ENCODE data around the gene AHNAK2. TPM values are rescaled to one million over a fixed set of nuclear protein-coding genes. Genes with fewer than 3 reads are reported as not detected.

Gene AHNAK2
- total and polyA plus RNA-seq, 9 donors, result 0.94 to 24.6 (median 3.9) TPM

- no peaks in the 10 kb centered on the region for H3K36me3 ChIP-seq
- H3K4me1 ChIP-seq (ENCODE audit: insufficient read depth), result peaks cover 12% of the 10 kb centered on the region
- peak overlapping the region; percentile 53 for H3K4me3 ChIP-seq
- no peaks in the 10 kb centered on the region for H3K27me3 ChIP-seq
- WGBS, 3 donors, result 9 to 11% (median 10%) methylated on average over 20 of the region's 20 CpGs
- H3K27ac ChIP-seq, result peak overlapping the region in 1 of 2 donors; percentile 54
- H3K9me3 ChIP-seq, result no peaks in the 10 kb centered on the region
- peak; percentile 31 to 60 (median 56) for DNase-seq
- intact Hi-C loops (cut with DNase I), result loop anchor here in 1 of 4 donors (5.0 kb wide), 1 partner anchor 34 kb away; the partner anchor contains the start of gene CLBA1
- TF ChIP-seq EP300 (IDR thresholded peaks at IDR 0.05) (no peak), POLR2A (IDR thresholded peaks at IDR 0.05) (no peak), CTCF (IDR thresholded peaks at IDR 0.05) (no peak)
These were observed 43.6 kb upstream of the AHNAK2 start for GRCh38 chr14:105021656-105022275.

- Histone ChIP-seq H3K9me3 (no peaks in the 10 kb centered on the region), H3K27me3 (no peaks in the 10 kb centered on the region), H3K36me3 (no peaks in the 10 kb centered on the region), H3K4me3 (peak within 1 kb of the TSS; percentile 54), H3K4me1 (ENCODE audit: insufficient read depth) (peaks cover 12% of the 10 kb centered on the region), H3K27ac (peak within 1 kb of the TSS in 1 of 2 donors; percentile 67)
- TF ChIP-seq CTCF (IDR thresholded peaks at IDR 0.05) (peak in 1 of 3 donors; percentile 25), EP300 (IDR thresholded peaks at IDR 0.05) (no peak), POLR2A (IDR thresholded peaks at IDR 0.05) (peak; percentile 75)
- peak; percentile 96 to 98 (median 97) for DNase-seq
- intact Hi-C loops (cut with DNase I), result loop anchor here in 1 of 4 donors (5.0 kb wide), 1 partner anchor 34 kb away; the partner anchor contains the start of gene CLBA1
- WGBS, 3 donors, result 0 to 1% (median 1%) methylated on average over 70 to 115 of the region's 115 CpGs
These were observed 42.9 kb upstream of the AHNAK2 start, which contains the start of gene CDCA4 for GRCh38 chr14:105020815-105021655. CDCA4 (minus strand) TSS chr14:105021083; CDS start chr14:105011929, 9,154 bp downstream.

- H3K4me1 ChIP-seq (ENCODE audit: insufficient read depth), result peaks cover 12% of the 10 kb centered on the region
- H3K36me3 ChIP-seq, result no peaks in the 10 kb centered on the region
- WGBS, 3 donors, result 5 to 10% (median 7%) methylated on average over 46 to 75 of the region's 75 CpGs
- H3K27me3 ChIP-seq, result no peaks in the 10 kb centered on the region
- peak overlapping the region; percentile 54 for H3K4me3 ChIP-seq
- peak; percentile 29 to 67 (median 50) for DNase-seq
- H3K9me3 ChIP-seq, result no peaks in the 10 kb centered on the region
- intact Hi-C loops (cut with DNase I), result loop anchor here in 2 of 4 donors (5.0 kb wide), 2 partner anchors 33 to 38 kb away; partner anchors contain the start of gene CLBA1 (in 1 of the 2)
- H3K27ac ChIP-seq, result peak overlapping the region in 1 of 2 donors; percentile 67
- no peak for TF ChIP-seq EP300 (IDR thresholded peaks at IDR 0.05)
- peak; percentile 21 for TF ChIP-seq POLR2A (IDR thresholded peaks at IDR 0.05)
- TF ChIP-seq CTCF (IDR thresholded peaks at IDR 0.05), result no peak
These were observed 42.0 kb upstream of the AHNAK2 start for GRCh38 chr14:105019861-105020814.

Data from ovary (tissue), 9 donors.